ENCODE data around the gene VIM. TPM values are rescaled to one million over a fixed set of nuclear protein-coding genes. Genes with fewer than 3 reads are reported as not detected.

Gene VIM
- total RNA-seq, result 3,828 TPM
- long read RNA-seq, transcript VIM-201 (9 exons, 1,868 nt), result major isoform, 16,165 of 16,818 reads
- long read RNA-seq, transcript VIM-206 (8 exons, 2,272 nt), result minor isoform, 24 of 16,818 reads
- long read RNA-seq, transcript VIM-205 (2 exons, 1,139 nt), result minor isoform, 6 of 16,818 reads
- long read RNA-seq, partial matches to known transcripts, result 216 of 16,818 reads
- long read RNA-seq, other reads (novel, unspliced or antisense), result 405 of 16,818 reads

DNA sequence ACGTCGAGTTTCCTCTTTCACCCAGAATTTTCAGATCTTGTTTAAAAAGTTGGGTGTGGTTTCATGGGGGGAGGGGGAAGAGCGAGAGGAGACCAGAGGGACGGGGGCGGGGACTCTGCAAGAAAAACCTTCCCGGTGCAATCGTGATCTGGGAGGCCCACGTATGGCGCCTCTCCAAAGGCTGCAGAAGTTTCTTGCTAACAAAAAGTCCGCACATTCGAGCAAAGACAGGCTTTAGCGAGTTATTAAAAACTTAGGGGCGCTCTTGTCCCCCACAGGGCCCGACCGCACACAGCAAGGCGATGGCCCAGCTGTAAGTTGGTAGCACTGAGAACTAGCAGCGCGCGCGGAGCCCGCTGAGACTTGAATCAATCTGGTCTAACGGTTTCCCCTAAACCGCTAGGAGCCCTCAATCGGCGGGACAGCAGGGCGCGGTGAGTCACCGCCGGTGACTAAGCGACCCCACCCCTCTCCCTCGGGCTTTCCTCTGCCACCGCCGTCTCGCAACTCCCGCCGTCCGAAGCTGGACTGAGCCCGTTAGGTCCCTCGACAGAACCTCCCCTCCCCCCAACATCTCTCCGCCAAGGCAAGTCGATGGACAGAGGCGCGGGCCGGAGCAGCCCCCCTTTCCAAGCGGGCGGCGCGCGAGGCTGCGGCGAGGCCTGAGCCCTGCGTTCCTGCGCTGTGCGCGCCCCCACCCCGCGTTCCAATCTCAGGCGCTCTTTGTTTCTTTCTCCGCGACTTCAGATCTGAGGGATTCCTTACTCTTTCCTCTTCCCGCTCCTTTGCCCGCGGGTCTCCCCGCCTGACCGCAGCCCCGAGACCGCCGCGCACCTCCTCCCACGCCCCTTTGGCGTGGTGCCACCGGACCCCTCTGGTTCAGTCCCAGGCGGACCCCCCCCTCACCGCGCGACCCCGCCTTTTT lies at the start of gene VIM:
TSS of gene VIM (plus strand) at position 151 of the 925 bp plus-strand sequence. CDS start 1,182 bp downstream, outside the sequence.
- peak; percentile 97 for DNase-seq (ENCODE audit: low spot score)

DNA sequence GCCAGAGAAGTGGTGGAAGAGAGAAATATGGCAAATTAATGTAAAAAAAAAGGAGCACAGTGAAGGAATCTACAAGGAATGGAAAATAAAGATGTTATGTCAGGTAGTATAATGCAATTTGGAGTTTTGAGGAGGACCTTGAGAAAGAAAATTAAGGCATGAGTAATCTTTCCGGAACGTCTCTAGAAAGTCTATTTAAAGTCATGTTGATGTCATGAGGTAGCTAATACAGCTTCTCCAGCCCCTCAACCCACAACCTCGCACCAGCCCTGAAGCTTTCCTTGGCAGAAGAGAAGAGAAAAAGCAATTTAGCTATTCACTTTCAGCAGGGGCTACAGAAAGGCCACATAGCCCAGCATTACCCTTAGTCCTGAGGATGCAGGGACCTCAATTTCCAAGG lies 49.0 kb upstream of the VIM start:
- no peak for DNase-seq (ENCODE audit: low spot score)

DNA sequence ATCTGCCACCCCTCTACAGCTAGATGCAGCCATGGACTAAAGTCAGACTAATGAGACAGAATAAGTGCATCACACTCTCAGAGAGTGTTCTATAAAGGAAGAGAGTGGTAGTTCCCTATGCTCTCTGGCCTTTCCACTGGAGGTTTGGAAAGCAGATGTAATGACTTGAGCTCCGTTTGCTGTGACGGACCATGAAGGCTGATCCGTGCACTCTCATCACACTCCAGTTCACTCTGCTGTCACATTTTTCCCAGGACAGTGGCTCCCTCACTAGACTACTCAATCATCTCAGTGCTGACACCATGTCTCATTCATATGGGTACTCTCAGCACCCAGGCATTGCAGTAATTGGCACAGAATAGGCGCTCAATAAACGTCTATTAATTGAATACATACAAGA lies 46.9 kb upstream of the VIM start:
- DNase-seq (ENCODE audit: low spot score), result no peak

DNA sequence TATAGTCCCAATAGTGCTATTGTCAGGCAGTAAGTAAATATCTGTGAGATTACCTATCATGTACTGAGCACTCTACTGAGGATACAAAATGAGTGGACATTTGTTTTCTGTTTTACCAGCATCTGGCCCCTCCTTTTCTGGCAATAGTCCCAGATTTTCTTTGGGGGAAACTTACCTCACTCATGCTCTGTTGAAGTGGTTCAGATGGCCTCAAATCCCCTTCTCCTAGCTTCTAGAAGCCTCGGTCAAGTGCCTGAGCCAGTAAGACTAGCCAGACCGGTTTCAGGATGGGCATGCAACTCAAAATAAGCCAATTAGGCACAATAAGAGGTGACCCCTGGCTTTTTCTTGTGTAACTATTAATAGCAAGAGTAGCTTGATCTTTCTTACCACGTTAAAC lies 46.3 kb upstream of the VIM start:
- no peak for DNase-seq (ENCODE audit: low spot score)

DNA sequence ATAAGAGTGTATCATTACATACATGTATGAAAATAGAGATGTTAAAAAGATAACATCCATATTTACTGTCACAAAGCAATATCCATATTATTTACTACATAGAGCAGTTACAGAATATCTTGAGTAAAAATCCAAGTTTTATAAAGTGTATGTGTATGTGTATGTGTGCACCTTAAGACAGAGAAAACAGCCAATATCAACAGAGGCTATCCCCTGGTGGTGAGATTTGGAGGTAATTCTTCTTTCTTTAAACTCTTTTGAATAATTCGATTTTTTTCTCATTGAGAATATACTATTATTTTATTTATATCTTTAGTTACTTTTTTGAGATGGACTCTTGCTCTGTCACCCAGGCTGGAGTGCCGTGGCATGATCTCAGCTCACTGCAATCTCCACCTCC lies 44.9 kb upstream of the VIM start:
- no peak for DNase-seq (ENCODE audit: low spot score)

DNA sequence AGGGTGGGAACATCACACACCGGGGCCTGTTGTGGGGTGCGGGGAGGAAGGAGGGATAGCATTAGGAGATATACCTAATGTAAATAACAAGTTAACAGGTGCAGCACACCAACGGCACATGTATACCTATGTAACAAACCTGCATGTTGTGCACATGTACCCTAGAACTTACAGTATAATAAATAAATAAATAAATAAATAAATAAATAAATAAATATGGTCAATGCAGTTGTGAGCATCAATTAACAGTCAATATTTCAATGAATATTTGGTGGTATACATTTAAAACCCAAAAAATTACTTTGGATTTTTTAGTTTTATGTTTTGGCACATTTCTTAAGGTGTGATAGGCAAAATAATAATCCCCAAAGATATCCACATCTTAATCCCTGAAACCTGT lies 42.2 kb upstream of the VIM start:
- no peak for DNase-seq (ENCODE audit: low spot score)

DNA sequence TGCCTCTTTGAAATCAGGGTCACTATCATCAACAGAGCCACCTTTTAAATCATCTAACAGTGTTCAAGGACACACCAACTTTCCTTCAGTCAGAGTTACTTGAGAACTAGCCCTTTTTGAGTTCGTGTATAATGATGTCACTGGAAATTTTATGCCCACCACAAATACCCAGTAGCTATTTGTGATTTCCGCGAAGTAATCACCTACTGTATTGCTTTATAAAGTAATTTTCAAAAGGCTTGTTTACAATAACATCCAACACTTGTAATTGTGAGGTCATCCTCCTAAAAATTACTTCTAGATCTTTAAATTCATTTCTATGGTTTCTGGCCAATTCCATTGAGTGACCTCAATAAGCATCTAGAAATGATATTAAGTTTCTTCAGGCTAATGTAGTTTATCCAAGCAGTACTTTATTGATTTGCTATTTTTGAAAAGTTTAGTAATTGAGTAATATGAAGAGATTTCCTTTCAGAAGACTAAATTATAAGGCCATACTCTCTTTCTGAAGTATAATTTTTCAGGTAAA lies 39.3 kb upstream of the VIM start:
- no peak for DNase-seq (ENCODE audit: low spot score)

DNA sequence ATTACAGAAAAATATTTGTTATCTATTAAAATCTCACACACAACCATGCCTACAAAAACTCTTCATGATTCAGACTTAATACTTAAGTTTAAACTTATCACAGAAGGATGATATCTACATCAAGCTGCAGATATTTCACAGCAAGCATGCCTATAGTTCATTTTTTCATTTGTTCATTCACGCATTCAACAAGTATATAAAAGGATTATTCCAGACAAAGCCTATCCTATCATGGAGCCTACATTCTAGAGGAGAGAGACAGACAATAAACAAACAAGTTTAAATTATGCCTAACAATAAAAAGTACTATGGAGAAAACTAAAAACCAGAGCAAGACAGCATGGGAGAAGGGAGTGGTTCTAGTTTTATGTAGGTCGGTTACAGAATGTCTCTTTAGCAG lies 37.4 kb upstream of the VIM start:
- DNase-seq (ENCODE audit: low spot score), result no peak

DNA sequence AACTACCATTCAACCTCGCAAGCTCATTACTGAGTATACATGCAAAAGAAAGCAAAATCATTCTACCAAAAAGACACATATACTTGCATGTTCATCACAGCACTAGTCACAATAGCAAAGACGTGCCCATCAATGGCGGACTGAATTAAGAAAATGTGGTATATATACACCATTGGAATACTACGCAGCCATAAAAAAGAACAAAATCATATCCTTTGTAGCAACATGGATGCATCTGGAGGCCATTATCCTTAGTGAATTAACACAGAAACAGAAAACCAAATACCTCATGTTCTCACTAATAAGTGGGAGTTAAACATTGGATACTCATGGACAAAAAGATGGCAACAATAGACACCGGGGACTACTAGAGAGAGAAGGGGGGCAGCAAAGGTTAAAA lies 33.0 kb upstream of the VIM start:
- DNase-seq (ENCODE audit: low spot score), result no peak

DNA sequence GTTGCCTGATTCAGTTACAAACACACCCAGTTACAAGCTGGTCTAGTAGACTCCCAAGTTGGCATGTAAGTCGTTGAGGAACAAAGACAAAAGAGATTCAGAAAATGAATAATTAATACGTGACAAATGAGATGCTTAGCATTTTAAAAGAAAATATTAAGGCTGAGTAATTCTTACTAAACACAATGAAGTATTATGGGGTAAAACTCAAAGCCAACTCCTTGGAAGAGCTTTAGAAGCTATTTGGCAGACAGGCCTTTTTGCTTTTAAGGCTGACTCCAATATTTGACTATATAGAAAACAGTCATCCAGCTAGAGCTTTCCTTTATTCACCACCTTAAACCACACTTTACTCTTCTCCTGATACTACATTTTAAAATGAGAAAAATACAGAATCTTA lies 32.0 kb upstream of the VIM start:
- no peak for DNase-seq (ENCODE audit: low spot score)

DNA sequence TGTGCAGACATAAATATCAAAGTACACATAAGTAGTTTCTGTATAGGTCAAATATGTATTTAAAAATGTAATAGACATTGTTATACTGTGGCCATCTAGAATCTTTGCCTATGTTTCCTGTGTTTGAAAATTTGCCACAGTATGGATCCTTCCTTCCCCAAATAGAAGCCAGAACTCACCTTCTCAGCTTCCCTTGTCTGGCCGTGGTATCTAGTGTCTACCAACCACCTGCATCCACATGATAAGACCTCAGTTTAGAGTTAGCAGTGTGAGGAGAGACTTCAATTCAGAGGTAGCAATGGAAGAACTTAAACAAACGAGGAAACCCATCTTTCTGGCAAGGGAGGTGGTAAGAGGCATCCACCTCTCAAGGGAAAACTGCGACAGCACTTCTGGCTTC lies 31.5 kb upstream of the VIM start:
- DNase-seq (ENCODE audit: low spot score), result no peak

DNA sequence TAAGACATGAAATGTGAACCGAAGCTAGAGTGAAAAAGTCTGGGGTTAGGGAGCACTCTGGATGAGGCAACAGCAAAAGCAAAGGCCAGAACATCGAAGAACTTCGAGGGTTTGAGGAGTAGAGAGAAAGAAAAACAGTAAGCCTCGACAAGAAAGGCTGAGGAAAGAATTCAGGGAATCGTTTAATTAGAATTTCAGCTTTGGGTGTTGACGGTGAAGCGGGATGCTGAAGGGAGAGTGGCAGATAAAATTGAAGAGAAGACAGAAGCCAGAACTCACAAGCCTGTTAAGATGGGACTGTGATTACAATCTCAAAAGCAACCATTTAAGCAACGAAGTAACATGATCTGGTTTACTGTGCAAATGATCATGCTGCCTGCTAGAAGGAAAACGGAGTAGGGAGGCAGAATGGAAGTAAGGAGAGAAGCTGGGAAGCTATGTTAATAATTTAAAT lies 28.7 kb upstream of the VIM start:
- DNase-seq (ENCODE audit: low spot score), result no peak

DNA sequence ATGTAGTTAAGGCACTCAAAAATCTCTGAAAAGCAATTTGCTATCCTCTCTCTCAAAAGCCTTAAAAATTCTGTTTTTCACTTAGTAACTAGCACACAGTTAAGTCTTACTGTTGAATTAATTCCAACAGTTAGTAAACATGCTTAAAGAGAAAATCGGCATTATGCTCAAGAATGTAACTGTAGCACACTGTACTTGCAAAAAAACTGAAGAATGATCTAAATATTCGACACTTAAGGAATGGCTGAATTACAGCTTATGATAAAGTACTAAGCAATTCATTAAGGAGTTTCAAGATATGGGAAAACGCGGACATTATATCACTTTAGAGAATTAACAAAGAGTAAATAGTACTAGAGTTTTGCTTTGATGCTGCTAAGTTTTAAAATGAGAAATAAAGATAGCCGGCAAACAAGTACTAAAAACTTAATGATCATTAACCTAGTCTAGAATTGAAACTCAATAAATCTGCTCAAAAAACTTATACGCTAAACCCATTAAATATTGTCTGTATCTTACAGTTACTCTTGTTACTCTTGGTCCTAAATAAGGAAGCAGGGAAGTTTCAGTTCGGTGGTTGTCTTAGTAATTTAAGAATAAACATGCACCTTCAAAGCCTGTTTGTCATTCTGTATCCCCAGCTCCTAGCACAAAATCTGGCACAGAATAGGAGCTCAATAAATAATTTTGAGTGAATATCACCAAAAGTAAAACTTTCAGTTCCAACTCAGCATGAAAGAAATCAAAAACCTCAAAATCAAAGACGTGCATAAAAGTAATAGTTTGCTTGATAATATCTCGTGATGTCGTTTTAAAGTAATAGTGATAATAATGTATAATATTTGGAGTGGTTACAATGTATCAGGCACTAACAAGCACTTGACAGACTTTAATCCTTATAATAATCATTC lies 27.8 kb upstream of the VIM start:
- DNase-seq (ENCODE audit: low spot score), result no peak

DNA sequence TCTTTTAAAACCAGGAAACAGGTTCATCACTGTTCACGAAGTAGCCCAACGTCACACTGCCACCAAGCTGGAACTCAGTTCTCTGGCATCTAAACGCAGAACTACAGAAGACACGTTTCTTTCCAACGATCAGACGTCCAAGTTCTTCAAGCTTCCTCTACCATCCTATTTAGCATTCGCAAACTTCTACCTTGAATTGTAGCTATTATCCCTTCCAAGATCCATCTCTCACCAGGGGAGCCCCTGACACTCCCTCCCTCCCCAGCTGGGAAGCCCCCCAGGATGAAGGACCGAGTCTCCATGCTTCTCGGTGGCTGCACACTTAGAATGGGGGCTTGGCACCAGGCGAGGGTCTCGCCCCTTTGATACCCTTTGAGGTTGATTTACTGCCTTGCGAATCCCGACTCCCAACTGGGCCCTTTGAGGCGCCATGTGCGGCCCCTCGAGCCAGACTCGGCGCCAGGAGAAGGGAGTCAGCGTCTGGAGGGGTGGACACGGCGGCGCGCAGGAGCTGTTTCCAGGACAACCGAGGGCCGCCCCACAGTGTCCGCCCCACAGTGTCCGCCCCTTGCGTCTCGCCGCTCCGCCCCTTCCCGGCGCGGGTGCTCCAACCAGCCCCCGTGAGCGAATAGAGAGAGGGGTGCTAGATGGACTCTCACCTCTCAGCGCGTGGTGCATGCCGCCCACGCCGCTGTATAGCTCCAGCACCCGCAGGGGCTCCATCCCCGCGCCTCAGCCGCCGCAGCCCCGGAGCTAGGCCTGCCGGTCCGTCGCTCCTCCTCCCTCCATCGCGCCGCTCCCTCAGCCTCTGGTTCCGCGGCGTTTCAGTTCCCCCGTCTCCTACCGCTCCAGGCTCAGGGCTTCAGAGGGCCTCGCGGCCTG lies 26.9 kb upstream of the VIM start, which contains the start of gene TRDMT1:
TSS of gene TRDMT1 (minus strand) at position 761 of the 882 bp plus-strand sequence. CDS start at position 723, 38 bp downstream.
- DNase-seq (ENCODE audit: low spot score), result peak; percentile 95

DNA sequence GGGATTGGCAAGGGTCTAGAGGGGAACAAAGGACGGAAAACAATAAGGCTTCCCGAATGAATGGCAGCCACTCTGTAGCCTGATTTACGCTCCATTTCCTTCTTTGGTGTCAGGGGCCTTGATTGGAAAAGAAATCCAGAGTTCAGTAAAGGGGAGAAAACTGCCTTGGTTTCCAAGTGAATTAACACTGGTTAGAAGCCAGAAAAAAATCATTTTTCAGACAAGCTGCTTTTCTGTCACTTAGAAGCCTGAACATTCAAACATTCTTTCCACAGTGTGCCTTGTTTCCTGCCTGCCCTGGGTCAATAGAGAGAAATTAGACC lies 26.3 kb upstream of the VIM start:
- no peak for DNase-seq (ENCODE audit: low spot score)

DNA sequence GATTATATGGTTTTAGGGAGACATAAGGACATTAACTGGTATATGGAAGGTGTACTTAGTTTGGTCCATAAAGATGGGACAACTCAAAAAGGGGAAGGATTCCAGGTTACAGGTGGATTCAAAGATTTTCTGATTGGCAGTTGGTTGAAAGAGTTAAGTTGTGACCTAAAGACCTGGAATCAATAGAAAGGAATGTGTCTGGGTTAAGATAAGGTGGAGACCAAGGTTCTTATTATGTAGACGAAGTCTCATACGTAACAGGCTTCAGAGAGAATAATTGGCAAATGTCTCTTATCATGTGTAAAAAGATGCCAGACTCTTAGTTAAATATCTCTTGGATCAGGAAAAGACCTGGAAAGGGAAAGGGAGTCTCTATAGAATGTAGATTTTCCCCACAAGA lies 25.5 kb upstream of the VIM start:
- DNase-seq (ENCODE audit: low spot score), result no peak

DNA sequence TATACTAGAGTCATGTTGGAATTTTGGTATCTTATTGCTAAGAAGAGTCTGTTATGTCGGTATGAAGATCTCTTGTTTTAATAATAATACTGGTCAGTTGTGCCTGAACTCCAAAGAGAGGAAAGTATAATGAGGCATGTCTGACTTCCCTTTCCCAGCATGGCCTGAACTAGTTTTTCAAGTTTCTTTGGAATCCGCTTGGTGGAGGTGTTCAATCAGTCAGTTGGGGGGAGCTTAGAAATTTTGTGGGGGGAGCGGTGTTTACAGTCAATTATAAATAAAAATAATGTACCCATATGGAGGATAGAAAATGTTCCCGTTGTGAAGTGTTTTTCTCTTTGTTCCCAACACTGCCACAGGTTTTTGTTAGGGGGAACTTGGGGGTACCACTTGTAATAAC lies 25.0 kb upstream of the VIM start:
- DNase-seq (ENCODE audit: low spot score), result no peak

DNA sequence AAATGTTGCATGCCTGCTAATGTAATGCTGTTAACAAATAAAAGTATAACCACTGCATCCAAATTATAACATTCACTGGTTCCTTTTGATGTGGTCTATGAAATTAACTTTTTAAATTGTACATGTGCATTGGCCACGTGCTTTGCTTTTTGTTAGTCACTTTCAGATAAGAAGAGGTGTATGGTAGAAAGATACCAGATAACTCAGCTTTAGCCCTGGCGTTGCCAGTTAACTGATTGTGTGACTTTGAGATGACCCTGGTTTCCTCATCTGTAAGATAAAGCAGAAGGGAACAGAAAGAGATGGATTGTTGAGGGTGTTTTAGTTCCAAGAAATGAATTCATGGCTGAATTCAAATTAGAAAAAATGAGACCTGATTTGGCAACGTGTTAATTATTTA lies 24.6 kb upstream of the VIM start:
- no peak for DNase-seq (ENCODE audit: low spot score)

DNA sequence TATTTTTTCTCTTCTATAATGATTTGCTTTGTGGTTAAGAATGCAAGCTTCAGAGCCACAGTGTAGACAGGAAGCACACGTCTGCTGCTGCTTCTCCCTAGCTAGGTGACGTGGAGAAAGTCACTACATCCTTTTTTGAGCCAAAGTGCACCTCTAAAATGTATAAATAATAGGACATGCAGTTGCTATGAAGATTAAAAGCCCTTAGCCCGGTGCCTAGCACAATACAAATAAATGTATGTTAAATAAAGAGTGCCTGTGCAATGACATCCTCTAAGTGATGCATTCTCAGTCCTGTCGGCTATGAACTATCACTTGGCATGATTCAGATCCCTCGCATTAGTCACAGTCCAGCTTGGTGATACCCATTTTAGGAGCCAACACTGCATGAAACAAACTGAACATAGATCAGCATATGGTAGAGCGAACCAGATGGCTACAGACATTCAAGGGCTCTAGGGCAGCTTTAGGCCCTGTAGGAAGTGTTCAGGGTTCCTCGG lies 21.8 kb upstream of the VIM start:
- DNase-seq (ENCODE audit: low spot score), result no peak

DNA sequence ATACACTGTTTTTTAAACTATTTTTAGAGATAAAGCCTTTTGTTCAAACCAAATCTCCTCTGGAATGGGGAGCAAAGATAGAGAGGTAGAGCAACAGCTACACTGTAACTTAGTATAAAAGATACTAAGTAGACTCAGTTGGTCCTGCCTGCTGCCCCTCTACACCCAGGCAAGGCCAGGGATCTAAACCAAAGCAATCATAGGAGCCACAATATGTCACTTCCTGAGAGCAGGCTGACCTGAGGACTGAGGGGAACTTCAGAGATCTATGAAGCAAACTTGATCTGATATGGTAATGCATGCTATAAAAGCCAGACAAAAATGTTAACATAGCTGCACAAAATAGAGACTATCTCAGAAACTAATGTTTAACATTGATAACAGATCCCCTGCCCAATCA lies 19.6 kb upstream of the VIM start:
- DNase-seq (ENCODE audit: low spot score), result no peak

All from mesenteric fat pad (tissue), 1 donor.